ENCODE measurements around the gene TRMT10B. TPM values are rescaled to one million over a fixed set of nuclear protein-coding genes. Genes with fewer than 3 reads are reported as not detected.

TRMT10B gene
- total and polyA plus RNA-seq, 2 of the 13 experiments (the other 11 are each of a cell fraction or from before 2014, with no cell fraction given): 3.1 to 3.9 TPM

DNA sequence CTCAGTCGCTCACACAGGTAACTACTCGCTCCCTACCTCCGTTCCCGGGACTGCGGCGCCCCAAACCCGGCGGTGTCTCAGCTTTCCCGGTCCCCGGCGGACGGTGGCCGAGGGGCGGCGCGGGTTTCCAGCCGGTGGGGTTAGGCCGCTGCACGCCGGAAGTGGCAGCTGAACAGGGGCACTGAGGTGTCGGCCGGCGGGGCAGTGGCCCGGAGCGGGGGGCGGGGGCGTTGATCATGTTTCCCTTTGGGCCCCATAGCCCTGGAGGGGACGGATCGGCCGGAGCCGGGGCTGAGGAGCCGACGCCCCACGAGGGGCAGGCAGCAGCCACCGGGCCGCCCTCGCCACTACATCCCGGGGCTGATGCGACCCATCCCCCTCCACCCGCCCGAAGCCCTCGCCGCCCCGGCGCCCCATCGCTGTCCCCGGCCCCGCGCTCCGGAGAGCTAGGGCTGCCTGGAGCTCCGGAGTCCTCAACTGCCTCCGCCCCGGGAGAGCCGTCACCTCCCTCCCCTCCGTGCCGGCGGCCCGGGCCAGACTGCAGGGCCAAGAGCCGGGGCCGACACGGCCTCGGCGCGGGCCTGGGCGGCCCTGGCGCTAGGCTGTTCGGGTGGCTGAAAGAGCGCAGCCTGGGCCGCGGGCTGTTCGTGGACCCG, 47.2 kb downstream of the TRMT10B start, which contains the start of gene DCAF10 (continued):
- peak; percentile 87 for TF ChIP-seq NFKBIZ (CRISPR knock-in tag; IDR thresholded peaks at IDR 0.05)
- TF ChIP-seq KMT2B (CRISPR knock-in tag; IDR thresholded peaks at IDR 0.05): peak; percentile 99
- TF ChIP-seq TBX3 (IDR thresholded peaks at IDR 0.05; ENCODE audit: borderline replicate concordance): peak; percentile 87
- TF ChIP-seq ZKSCAN5 (CRISPR knock-in tag; IDR thresholded peaks at IDR 0.05): no peak
- TF ChIP-seq, protein P1, sequence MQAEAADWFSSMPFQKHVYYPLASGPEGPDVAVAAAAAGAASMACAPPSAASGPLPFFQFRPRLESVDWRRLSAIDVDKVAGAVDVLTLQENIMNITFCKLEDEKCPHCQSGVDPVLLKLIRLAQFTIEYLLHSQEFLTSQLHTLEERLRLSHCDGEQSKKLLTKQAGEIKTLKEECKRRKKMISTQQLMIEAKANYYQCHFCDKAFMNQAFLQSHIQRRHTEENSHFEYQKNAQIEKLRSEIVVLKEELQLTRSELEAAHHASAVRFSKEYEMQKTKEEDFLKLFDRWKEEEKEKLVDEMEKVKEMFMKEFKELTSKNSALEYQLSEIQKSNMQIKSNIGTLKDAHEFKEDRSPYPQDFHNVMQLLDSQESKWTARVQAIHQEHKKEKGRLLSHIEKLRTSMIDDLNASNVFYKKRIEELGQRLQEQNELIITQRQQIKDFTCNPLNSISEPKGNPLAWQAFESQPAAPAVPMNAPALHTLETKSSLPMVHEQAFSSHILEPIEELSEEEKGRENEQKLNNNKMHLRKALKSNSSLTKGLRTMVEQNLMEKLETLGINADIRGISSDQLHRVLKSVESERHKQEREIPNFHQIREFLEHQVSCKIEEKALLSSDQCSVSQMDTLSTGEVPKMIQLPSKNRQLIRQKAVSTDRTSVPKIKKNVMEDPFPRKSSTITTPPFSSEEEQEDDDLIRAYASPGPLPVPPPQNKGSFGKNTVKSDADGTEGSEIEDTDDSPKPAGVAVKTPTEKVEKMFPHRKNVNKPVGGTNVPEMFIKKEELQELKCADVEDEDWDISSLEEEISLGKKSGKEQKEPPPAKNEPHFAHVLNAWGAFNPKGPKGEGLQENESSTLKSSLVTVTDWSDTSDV (CRISPR knock-in tag; IDR thresholded peaks at IDR 0.05): peak; percentile 24; the same call in 1 of the 2 replicates
- TF ChIP-seq ZC3H13 (CRISPR knock-in tag; IDR thresholded peaks at IDR 0.05): peak; percentile 94
- TF ChIP-seq CBX1 (IDR thresholded peaks at IDR 0.05; ENCODE audit: low read depth): peak; percentile 96
- no peak for TF ChIP-seq ZNF207 (IDR thresholded peaks at IDR 0.05; ENCODE audit: borderline replicate concordance)
- peak; percentile 83; the same call in 1 of the 2 replicates for TF ChIP-seq ZNF672 (CRISPR knock-in tag; IDR thresholded peaks at IDR 0.05)
- TF ChIP-seq FOXM1 (CRISPR knock-in tag; IDR thresholded peaks at IDR 0.05): no peak
- peak; percentile 84; the same call in 1 of the 2 replicates for TF ChIP-seq SMAD3 (CRISPR knock-in tag; IDR thresholded peaks at IDR 0.05)
- TF ChIP-seq, protein P2, sequence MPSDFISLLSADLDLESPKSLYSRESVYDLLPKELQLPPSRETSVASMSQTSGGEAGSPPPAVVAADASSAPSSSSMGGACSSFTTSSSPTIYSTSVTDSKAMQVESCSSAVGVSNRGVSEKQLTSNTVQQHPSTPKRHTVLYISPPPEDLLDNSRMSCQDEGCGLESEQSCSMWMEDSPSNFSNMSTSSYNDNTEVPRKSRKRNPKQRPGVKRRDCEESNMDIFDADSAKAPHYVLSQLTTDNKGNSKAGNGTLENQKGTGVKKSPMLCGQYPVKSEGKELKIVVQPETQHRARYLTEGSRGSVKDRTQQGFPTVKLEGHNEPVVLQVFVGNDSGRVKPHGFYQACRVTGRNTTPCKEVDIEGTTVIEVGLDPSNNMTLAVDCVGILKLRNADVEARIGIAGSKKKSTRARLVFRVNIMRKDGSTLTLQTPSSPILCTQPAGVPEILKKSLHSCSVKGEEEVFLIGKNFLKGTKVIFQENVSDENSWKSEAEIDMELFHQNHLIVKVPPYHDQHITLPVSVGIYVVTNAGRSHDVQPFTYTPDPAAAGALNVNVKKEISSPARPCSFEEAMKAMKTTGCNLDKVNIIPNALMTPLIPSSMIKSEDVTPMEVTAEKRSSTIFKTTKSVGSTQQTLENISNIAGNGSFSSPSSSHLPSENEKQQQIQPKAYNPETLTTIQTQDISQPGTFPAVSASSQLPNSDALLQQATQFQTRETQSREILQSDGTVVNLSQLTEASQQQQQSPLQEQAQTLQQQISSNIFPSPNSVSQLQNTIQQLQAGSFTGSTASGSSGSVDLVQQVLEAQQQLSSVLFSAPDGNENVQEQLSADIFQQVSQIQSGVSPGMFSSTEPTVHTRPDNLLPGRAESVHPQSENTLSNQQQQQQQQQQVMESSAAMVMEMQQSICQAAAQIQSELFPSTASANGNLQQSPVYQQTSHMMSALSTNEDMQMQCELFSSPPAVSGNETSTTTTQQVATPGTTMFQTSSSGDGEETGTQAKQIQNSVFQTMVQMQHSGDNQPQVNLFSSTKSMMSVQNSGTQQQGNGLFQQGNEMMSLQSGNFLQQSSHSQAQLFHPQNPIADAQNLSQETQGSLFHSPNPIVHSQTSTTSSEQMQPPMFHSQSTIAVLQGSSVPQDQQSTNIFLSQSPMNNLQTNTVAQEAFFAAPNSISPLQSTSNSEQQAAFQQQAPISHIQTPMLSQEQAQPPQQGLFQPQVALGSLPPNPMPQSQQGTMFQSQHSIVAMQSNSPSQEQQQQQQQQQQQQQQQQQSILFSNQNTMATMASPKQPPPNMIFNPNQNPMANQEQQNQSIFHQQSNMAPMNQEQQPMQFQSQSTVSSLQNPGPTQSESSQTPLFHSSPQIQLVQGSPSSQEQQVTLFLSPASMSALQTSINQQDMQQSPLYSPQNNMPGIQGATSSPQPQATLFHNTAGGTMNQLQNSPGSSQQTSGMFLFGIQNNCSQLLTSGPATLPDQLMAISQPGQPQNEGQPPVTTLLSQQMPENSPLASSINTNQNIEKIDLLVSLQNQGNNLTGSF (CRISPR knock-in tag; IDR thresholded peaks at IDR 0.05): peak; percentile 22; the same call in 1 of the 2 replicates
- peak; percentile 91 for TF ChIP-seq YEATS4 (CRISPR knock-in tag; IDR thresholded peaks at IDR 0.05; ENCODE audit: borderline replicate concordance)
- TF ChIP-seq ZNF253 (CRISPR knock-in tag; IDR thresholded peaks at IDR 0.05; ENCODE audit: borderline replicate concordance): no peak
- peak; percentile 92 for TF ChIP-seq SNAPC4 (CRISPR knock-in tag; IDR thresholded peaks at IDR 0.05)
- no peak for TF ChIP-seq SMARCE1 (IDR thresholded peaks at IDR 0.05; ENCODE audit: borderline replicate concordance)
